ENCODE results near the gene NEU1. TPM values are rescaled to one million over a fixed set of nuclear protein-coding genes. Genes with fewer than 3 reads are reported as not detected.
A peak's percentile ranks its signal among the peaks of the same experiment; 100 is the strongest.
"Not testable (repeated sequence)": the region's sequence is repeated elsewhere in the genome, so short reads cannot be mapped to it uniquely, and the experiment has no call there.

NEU1 gene
- polyA plus RNA-seq, 2 of the 4 experiments (the other 2 are of a cell fraction) = 15.8 to 19.2 TPM

GRCh38 chr6:31908791-31909190 lies 46.2 kb upstream of the NEU1 start:
- ChIA-PET CTCF (interaction anchor here (0.6 to 1.2 kb wide), 3 partner anchors 43 to 344 kb away, joined by 3 to 7 read pairs (median 3); no protein-coding TSS in a partner anchor), POLR2A (no interaction called here)
- ATAC-seq (peak; percentile 39 to 67; a peak in 4 of 6 replicates), DNase-seq (ENCODE audit: low read depth in 1 of 2, low spot score in 1 of 2) (peak in 1 of 2 experiments; percentile 35), FAIRE-seq (no peak)
- TF ChIP-seq ZSCAN20 (CRISPR knock-in tag; IDR thresholded peaks at IDR 0.05) = no peak
- Histone ChIP-seq H3K4me1 (peaks cover 27% of the 10 kb centered on the region), H3K27ac (no peak overlapping the region), H3K4me3 (no peak overlapping the region), H3K9me3 (no peaks in the 10 kb centered on the region), H3K4me2 (peak overlapping the region; percentile 29; the same call in 1 of the 3 replicates)
- 12% methylated on average over 4 of the region's 4 CpGs for WGBS (ENCODE audit: missing lambda C conversion rate)

GRCh38 chr6:31908255-31908654 lies 45.6 kb upstream of the NEU1 start:
- H3K9me3 ChIP-seq; DNase-seq (ENCODE audit: low read depth in 1 of 2, low spot score in 1 of 2); FAIRE-seq; H3K27ac ChIP-seq; ATAC-seq; H3K4me3 ChIP-seq; POLR2A ChIA-PET: not testable (repeated sequence)
- H3K4me2 ChIP-seq = peak overlapping the region; percentile 29; the same call in 1 of the 3 replicates
- peaks cover 27% of the 10 kb centered on the region for H3K4me1 ChIP-seq
- CTCF ChIA-PET = interaction anchor here (0.8 to 1.1 kb wide), 2 partner anchors 19 to 246 kb away, joined by 3 read pairs; no protein-coding TSS in a partner anchor
- 94% methylated on average over 3 of the region's 5 CpGs for WGBS (ENCODE audit: missing lambda C conversion rate)

GRCh38 chr6:31907158-31907813 lies 44.7 kb upstream of the NEU1 start:
- Histone ChIP-seq H3K4me2 (no peak overlapping the region), H3K4me1 (peaks cover 33% of the 10 kb centered on the region), H3K4me3 (no peak overlapping the region), H3K27ac (no peak overlapping the region), H3K9me3 (no peaks in the 10 kb centered on the region)
- CTCF ChIA-PET = interaction anchor here (0.6 to 1.1 kb wide), 2 partner anchors 18 to 42 kb away, joined by 3 to 5 read pairs; no protein-coding TSS in a partner anchor
- ATAC-seq = peak; percentile 40 to 42; a peak in 5 of 6 replicates
- POLR2A ChIA-PET = interaction anchor here (0.6 kb wide), 1 partner anchor 269 kb away, joined by 6 read pairs; no protein-coding TSS in a partner anchor
- DNase-seq (ENCODE audit: low read depth in 1 of 2, low spot score in 1 of 2) = peak in 1 of 2 experiments; percentile 28
- peak; percentile 20 to 76; a peak in 2 of 4 replicates for TF ChIP-seq CEBPB (IDR thresholded peaks at IDR 0.05)
- TF ChIP-seq NR3C1 (IDR thresholded peaks at IDR 0.05) = no peak
- no peak for TF ChIP-seq POLR2AphosphoS2 (conservative IDR thresholded peaks at IDR 0.05; ENCODE audit: low read length)
- WGBS (ENCODE audit: missing lambda C conversion rate) = 70% methylated on average over 7 of the region's 7 CpGs
- FAIRE-seq = no peak

GRCh38 chr6:31906727-31907126 lies 44.1 kb upstream of the NEU1 start:
- H3K4me1 ChIP-seq = peaks cover 31% of the 10 kb centered on the region
- POLR2A ChIA-PET = interaction anchor here (0.6 kb wide), 1 partner anchor 270 kb away, joined by 6 read pairs; no protein-coding TSS in a partner anchor
- 79% methylated on average over 8 of the region's 8 CpGs for WGBS (ENCODE audit: missing lambda C conversion rate)

GRCh38 chr6:31906122-31906521 lies 43.5 kb upstream of the NEU1 start:
- no peak overlapping the region for H3K4me3 ChIP-seq
- ChIA-PET CTCF (interaction anchor here (1.3 kb wide), 1 partner anchor 47 kb away, joined by 4 read pairs; no protein-coding TSS in a partner anchor), POLR2A (no interaction called here)
- H3K9me3 ChIP-seq = no peaks in the 10 kb centered on the region
- H3K4me1 ChIP-seq = peaks cover 28% of the 10 kb centered on the region
- H3K27ac ChIP-seq = no peak overlapping the region
- H3K4me2 ChIP-seq = no peak overlapping the region
- ATAC-seq (no peak), FAIRE-seq (no peak), DNase-seq (ENCODE audit: low read depth in 1 of 2, low spot score in 1 of 2) (no peak)
- TF ChIP-seq RCOR1 (IDR thresholded peaks at IDR 0.05; ENCODE audit: low read depth, low read length) = no peak
- no peak for TF ChIP-seq GATA3 (IDR thresholded peaks at IDR 0.05; ENCODE audit: borderline replicate concordance)
- no peak for TF ChIP-seq RNF2 (IDR thresholded peaks at IDR 0.05; ENCODE audit: borderline replicate concordance, low read depth)
- no peak for TF ChIP-seq ZSCAN20 (CRISPR knock-in tag; IDR thresholded peaks at IDR 0.05)
- TF ChIP-seq HOXB13 (CRISPR knock-in tag; IDR thresholded peaks at IDR 0.05; ENCODE audit: low read depth) = no peak
- TF ChIP-seq E2F6 (IDR thresholded peaks at IDR 0.05; ENCODE audit: borderline replicate concordance, low read depth) = no peak
- no peak for TF ChIP-seq HOXB5 (CRISPR knock-in tag; IDR thresholded peaks at IDR 0.05)
- TF ChIP-seq ATOH8 (CRISPR knock-in tag; IDR thresholded peaks at IDR 0.05; ENCODE audit: low read depth) = no peak
- no peak for TF ChIP-seq SMC3 (IDR thresholded peaks at IDR 0.05)
- TF ChIP-seq MAZ (IDR thresholded peaks at IDR 0.05; ENCODE audit: borderline replicate concordance, low read depth, low read length) = no peak
- TF ChIP-seq CHD2 (IDR thresholded peaks at IDR 0.05; ENCODE audit: low read length, partially characterized antibody) = no peak
- no peak for TF ChIP-seq CEBPB (IDR thresholded peaks at IDR 0.05)
- TF ChIP-seq HMGXB4 (CRISPR knock-in tag; IDR thresholded peaks at IDR 0.05; ENCODE audit: borderline replicate concordance) = no peak
- no peak for TF ChIP-seq ESRRA (IDR thresholded peaks at IDR 0.05; ENCODE audit: borderline replicate concordance, low read length)
- no peak for TF ChIP-seq PBX3 (IDR thresholded peaks at IDR 0.05)
- no peak for TF ChIP-seq HES2 (IDR thresholded peaks at IDR 0.05)
- no peak for TF ChIP-seq EHMT2 (IDR thresholded peaks at IDR 0.05; ENCODE audit: low read depth)
- no peak for TF ChIP-seq NR3C1 (IDR thresholded peaks at IDR 0.05)
- 78% methylated on average over 4 of the region's 4 CpGs for WGBS (ENCODE audit: missing lambda C conversion rate)

More at GRCh38 chr6:31906727-31907126, 44.1 kb upstream of the NEU1 start:
- not testable (repeated sequence) for ATAC-seq; DNase-seq (ENCODE audit: low read depth in 1 of 2, low spot score in 1 of 2); H3K4me2 ChIP-seq; H3K4me3 ChIP-seq; H3K9me3 ChIP-seq; H3K27ac ChIP-seq; FAIRE-seq
- CTCF ChIA-PET = interaction anchor here (1.3 kb wide), 1 partner anchor 46 kb away, joined by 4 read pairs; no protein-coding TSS in a partner anchor

All from A549 (cell line).